GM10266 (cell line): ENCODE measurements around the gene PCP4L1.

Source experiments
- DNase-seq: peaks from one replicate; pipeline ENCODE4 v3.0.0; 2012; ENCODE audit errors: extremely low spot score
- CTCF ChIP-seq: IDR thresholded peaks from 2 replicates; pipeline ENCODE4 v1.5.1; 2012; ENCODE audit warnings: mild to moderate bottlenecking, low read depth; ENCODE audit not compliant: control insufficient read depth, insufficient read depth; ENCODE audit errors: missing control alignments

The PCP4L1 gene

GRCh38 chr1:161299347-161299746 lies 40.8 kb downstream of the PCP4L1 start:
- no peak for TF ChIP-seq CTCF
- no peak for DNase-seq

DNA sequence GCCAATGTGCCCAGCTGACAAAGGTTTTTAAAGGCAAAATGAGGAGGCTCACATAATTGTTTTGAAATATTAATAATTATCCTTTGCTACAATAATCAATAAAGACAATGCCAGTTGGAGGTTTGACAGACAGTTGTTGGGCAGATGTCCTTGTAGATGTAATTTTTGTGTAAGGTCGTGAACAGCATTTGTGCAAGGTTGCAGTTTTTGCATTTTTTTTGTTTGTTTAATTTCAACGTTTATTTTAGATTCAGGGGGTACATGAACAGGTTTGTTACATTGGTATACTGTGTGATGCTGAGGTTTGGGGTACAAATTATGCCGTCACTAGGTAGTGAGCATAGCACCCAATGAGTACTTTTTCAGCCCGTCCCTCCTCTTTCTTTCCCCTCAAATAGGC lies 41.9 kb downstream of the PCP4L1 start:
- no peak for DNase-seq
- no peak for TF ChIP-seq CTCF

GRCh38 chr1:161304927-161305866 lies 46.7 kb downstream of the PCP4L1 start:
- DNase-seq: no peak
- TF ChIP-seq CTCF: no peak

DNA sequence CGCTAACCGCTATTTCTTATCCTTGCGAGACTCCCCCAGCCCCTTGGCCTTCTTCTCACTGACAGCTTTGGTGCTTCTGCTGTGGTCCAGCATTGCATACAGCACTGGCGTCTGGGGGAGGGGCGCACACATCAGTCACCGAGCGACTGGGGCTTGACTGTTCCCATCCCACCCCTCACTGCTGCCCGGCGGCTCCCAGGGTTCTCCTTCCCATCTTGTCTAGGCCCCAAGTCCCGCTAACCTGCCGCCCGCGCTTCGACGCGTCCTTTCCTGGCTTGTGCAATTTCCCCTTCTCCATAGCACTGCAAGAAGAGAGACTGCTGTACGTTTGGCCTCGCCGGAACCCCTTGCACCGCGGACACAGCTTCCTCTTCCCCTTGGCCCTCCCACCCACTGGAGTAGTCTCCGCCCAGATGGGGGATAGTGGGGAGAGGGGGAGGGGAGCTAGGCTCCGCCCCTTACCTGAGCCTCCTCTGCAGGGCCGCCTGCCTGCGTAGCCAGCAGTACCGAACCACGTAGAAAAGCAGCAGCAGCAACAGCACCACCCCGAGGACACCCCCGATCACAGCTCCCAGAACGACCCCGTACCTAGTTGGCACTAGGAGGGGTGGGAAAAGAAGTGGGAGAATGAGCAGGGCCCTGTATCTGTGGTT lies 47.4 kb downstream of the PCP4L1 start:
- peak; percentile 85 for DNase-seq
- TF ChIP-seq CTCF: peak; percentile 46

GRCh38 chr1:161307230-161307768 lies 48.8 kb downstream of the PCP4L1 start:
- TF ChIP-seq CTCF: no peak
- no peak for DNase-seq

GRCh38 chr1:161307892-161308638 lies 49.5 kb downstream of the PCP4L1 start:
- no peak for DNase-seq
- no peak for TF ChIP-seq CTCF

GRCh38 chr1:161309868-161310267 lies 51.3 kb downstream of the PCP4L1 start, which contains the start of gene MPZ:
MPZ (minus strand) TSS chr1:161309968; CDS start chr1:161309905, 63 bp downstream.
- DNase-seq: no peak
- no peak for TF ChIP-seq CTCF
